Ovary (tissue), 9 donors: ENCODE measurements around the gene RASSF5. TPM values are rescaled to one million over a fixed set of nuclear protein-coding genes. Genes with fewer than 3 reads are reported as not detected.

Source experiments
- DNase-seq, 5 donors: peaks; one replicate each; pipeline ENCODE4 v3.0.0-alpha.2; 2019 to 2020
- H3K27ac ChIP-seq, 2 donors: fragments of 200-600 bp; one replicate each; pipeline versions ENCODE4 v1.5.1 to v1.8.0; 2019 to 2022
- H3K27me3 ChIP-seq: fragments of 200-600 bp; one replicate; pipeline ENCODE4 v1.8.0; 2022
- H3K36me3 ChIP-seq: fragments of 200-600 bp; sonication (generic); one replicate; pipeline ENCODE4 v1.5.1; 2019
- H3K4me1 ChIP-seq: one replicate; pipeline ENCODE4 v1.8.1; 2013; ENCODE audit warnings: mild to moderate bottlenecking, moderate library complexity; ENCODE audit not compliant: insufficient read depth
- H3K4me3 ChIP-seq: fragments of 200-600 bp; sonication (generic); one replicate; pipeline ENCODE4 v1.5.1; 2017
- H3K9me3 ChIP-seq, 2 donors: fragments of 200-600 bp in 1 of 2; sonication (generic) in 1 of 2; one replicate each; pipeline versions ENCODE4 v1.5.1 to v1.8.1; 2013 to 2019; ENCODE audit warnings: mild to moderate bottlenecking in 1 of 2, moderate library complexity in 1 of 2
- EP300 ChIP-seq: sonication (generic); formaldehyde crosslinking; IDR thresholded peaks from one replicate; pipeline ENCODE4 v1.6.1; 2017; ENCODE audit warnings: antibody characterized with exemption
- POLR2A ChIP-seq: fragments of 450-650 bp; IDR thresholded peaks from one replicate; pipeline ENCODE4 v1.6.1; 2017; ENCODE audit warnings: antibody characterized with exemption, mild to moderate bottlenecking, moderate library complexity
- WGBS, 3 donors: extraction: QIAGEN DNeasy Blood & Tissue Kit in 1 of 3; methylation state at CpG; one replicate each; pipeline versions ENCODE4 v1.1.5 to v1.1.7; 2013 to 2017; 5-methylcytosine and 5-hydroxymethylcytosine counted together
- intact Hi-C, 4 donors: fragments of 100-400 bp; cut with DNase I; formaldehyde crosslinking; loops; one replicate each; pipeline versions ENCODE4 v1.11.0 to v1.15.1; 2022 to 2023
- polyA plus RNA-seq, 2 donors: library from polyadenylated mRNA; stranded (reverse); fragments of 200-250 nt in 1 of 2; fragments of 350-450 nt in 1 of 2; fragmentation: Illumina TruSeq in 1 of 2; extraction: RNeasy Lipid Tissue Mini Kit (QIAGEN cat#74804) in 1 of 2; gene quantifications; one replicate each; pipeline ENCODE4 v1.2.3, GENCODE V29; 2013 to 2014
- total RNA-seq, 7 donors: library from RNA; depleted of rRNA in 2 of 7; stranded (reverse); fragments of >200 nt in 2 of 7; fragmentation: NEBNext Ultra II Directional in 3 of 7; extraction: Animal tissue kit (Norgen Biotek cat#: 25700) in 3 of 7; gene quantifications; one replicate each; pipeline versions ENCODE4 v1.1.0 to v1.2.4, GENCODE V29; 2016 to 2023
- TF ChIP-seq, protein P1 (sequence below), 3 donors: fragments of 450-650 bp in 2 of 3; fragments of 200-600 bp in 1 of 3; IDR thresholded peaks; one replicate each; pipeline versions ENCODE4 v1.5.1 to v1.8.0; 2016 to 2022; ENCODE audit warnings: antibody characterized with exemption in 3 of 3, mild to moderate bottlenecking in 1 of 3
- donor health status: DM: no; HTN: no; CAD: no; lungs with moderate emphysema.
- donor health status: DM: no; HTN: no; CAD: no.
- donor health status: Bipolar disorder and iron deficiency.
- donor health status: DM: yes; HTN: yes; CAD: no.
- donor health status: DM: no; HTN: no; CAD: no.
- donor health status: DM: yes; HTN: yes; CAD: no.

RASSF5 gene
- total and polyA plus RNA-seq, 9 donors: 1.8 to 11.8 (median 5.3) TPM

DNA sequence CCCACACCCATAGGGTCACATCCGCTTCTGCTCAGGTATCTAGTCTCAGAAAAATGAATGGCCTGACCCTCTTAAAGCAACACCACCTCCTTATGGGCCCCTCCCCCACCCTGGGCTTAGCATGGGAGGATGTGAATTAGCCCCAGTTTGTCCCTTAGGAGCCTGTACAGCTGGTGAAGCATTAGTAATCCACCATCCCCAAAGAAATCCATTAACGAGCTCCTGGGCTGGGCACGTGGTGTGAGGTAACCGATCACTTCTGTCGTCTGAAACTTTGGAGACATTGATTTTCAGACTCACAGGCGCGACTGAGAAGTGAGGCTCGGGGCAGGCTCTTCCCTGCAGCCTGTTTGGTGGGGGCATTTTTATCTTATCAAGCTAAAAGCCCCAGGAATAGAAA, 10.5 kb downstream of the RASSF5 start:
- Histone ChIP-seq H3K9me3 (no peaks in the 10 kb centered on the region), H3K4me1 (peaks cover 7% of the 10 kb centered on the region), H3K27me3 (no peaks in the 10 kb centered on the region), H3K36me3 (no peaks in the 10 kb centered on the region), H3K4me3 (no peak overlapping the region), H3K27ac (no peak overlapping the region)
- intact Hi-C loops: no loop called here
- TF ChIP-seq POLR2A: no peak
- no peak for TF ChIP-seq EP300
- TF ChIP-seq, protein P1, sequence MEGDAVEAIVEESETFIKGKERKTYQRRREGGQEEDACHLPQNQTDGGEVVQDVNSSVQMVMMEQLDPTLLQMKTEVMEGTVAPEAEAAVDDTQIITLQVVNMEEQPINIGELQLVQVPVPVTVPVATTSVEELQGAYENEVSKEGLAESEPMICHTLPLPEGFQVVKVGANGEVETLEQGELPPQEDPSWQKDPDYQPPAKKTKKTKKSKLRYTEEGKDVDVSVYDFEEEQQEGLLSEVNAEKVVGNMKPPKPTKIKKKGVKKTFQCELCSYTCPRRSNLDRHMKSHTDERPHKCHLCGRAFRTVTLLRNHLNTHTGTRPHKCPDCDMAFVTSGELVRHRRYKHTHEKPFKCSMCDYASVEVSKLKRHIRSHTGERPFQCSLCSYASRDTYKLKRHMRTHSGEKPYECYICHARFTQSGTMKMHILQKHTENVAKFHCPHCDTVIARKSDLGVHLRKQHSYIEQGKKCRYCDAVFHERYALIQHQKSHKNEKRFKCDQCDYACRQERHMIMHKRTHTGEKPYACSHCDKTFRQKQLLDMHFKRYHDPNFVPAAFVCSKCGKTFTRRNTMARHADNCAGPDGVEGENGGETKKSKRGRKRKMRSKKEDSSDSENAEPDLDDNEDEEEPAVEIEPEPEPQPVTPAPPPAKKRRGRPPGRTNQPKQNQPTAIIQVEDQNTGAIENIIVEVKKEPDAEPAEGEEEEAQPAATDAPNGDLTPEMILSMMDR (IDR thresholded peaks at IDR 0.05): no peak
- no peak for DNase-seq
- 86 to 93% (median 90%) methylated on average over 8 of the region's 8 CpGs for WGBS, 3 donors

DNA sequence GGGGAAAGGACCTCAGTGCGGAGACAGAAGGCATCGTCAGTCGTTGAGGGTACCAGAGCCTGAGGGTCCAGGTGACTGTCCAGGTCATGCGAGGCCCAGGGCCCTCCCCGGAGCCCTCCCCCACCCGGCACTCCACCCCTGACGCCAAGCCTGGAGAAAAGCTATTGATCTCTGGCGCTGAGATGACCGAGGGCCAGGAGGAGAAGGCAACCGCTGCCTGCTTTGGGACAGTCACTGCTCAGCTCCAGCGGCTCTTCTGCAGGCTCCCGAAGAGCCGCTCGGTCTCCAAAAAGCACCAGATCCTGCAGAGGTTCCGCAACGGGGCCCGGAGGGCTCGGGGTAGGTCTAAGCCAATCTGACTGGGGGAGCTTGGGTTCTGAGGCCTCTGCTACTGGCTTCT, 10.9 kb downstream of the RASSF5 start:
- no peak overlapping the region for H3K27ac ChIP-seq
- H3K9me3 ChIP-seq: no peaks in the 10 kb centered on the region
- no peak for DNase-seq
- 88 to 93% (median 89%) methylated on average over 18 of the region's 18 CpGs for WGBS, 3 donors
- intact Hi-C loops: no loop called here
- peaks cover 6% of the 10 kb centered on the region for H3K4me1 ChIP-seq
- no peaks in the 10 kb centered on the region for H3K27me3 ChIP-seq
- TF ChIP-seq, protein P1 (IDR thresholded peaks at IDR 0.05): no peak
- TF ChIP-seq POLR2A: no peak
- TF ChIP-seq EP300: no peak
- no peaks in the 10 kb centered on the region for H3K36me3 ChIP-seq
- H3K4me3 ChIP-seq: no peak overlapping the region

DNA sequence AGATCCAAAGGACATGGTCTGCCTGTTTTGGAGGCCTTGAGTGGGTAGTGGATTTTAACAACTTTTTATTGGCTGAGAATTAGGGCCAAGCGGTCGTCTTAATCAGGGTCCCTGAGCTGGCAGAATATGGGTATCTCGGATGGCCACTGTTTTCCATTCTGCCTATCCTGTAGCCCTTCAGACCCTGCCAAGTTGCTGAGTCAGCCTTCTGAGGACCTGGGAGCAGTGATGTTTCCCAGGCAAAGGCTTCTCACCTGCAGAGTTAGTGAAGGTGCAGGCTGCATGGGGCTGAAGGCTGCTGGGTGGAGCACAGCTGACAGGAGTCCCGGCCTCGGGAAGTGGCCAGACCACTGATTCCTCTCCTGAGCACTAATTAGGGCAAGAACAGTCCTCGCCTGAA, 11.4 kb downstream of the RASSF5 start:
- Histone ChIP-seq H3K9me3 (no peaks in the 10 kb centered on the region), H3K4me1 (peaks cover 2% of the 10 kb centered on the region), H3K27me3 (no peaks in the 10 kb centered on the region), H3K27ac (no peak overlapping the region), H3K4me3 (no peak overlapping the region), H3K36me3 (no peaks in the 10 kb centered on the region)
- WGBS, 3 donors: 90 to 95% (median 91%) methylated on average over 6 of the region's 6 CpGs
- TF ChIP-seq EP300 (no peak), POLR2A (no peak)
- TF ChIP-seq, protein P1 (IDR thresholded peaks at IDR 0.05): no peak
- intact Hi-C loops: no loop called here
- DNase-seq: no peak

DNA sequence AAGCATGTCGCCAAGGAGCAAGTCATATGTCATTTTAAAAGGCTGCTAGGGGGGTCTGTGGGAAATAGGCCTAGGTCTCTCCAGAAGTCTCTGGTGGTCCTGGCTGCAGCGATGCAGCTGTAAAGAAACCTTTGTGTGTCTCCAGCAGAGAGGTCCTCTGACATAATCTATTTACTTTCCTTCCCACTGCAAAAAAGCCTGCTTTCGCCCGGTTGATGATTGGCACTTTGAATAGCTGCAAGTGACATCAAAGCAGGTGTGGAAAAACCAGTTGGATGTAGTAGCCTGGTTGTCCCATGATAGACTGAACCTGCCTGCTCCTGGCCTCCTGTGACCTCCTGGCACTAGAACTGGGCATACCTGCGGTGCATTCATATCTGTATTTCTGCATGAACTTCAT, 13.8 kb downstream of the RASSF5 start:
- DNase-seq: no peak
- no peak overlapping the region for H3K27ac ChIP-seq

More for the DNA sequence above, 13.8 kb downstream of the RASSF5 start:
- Histone ChIP-seq H3K27me3 (no peaks in the 10 kb centered on the region), H3K4me1 (no peaks in the 10 kb centered on the region), H3K9me3 (no peaks in the 10 kb centered on the region), H3K36me3 (no peaks in the 10 kb centered on the region), H3K4me3 (no peak overlapping the region)
- intact Hi-C loops: no loop called here
- TF ChIP-seq EP300 (no peak), POLR2A (no peak)
- TF ChIP-seq, protein P1 (IDR thresholded peaks at IDR 0.05): no peak
- WGBS, 3 donors: 83 to 86% (median 84%) methylated on average over 5 of the region's 5 CpGs
